GM12873 (cell line): ENCODE results near the gene ACADVL.

ENCODE experiments used
- TF ChIP-seq, protein P1 (sequence below): IDR thresholded peaks from 2 replicates; pipeline ENCODE4 v1.5.1; 2012; ENCODE audit warnings: low read depth, mild to moderate bottlenecking, moderate library complexity, low read length, control low read depth; ENCODE audit not compliant: insufficient read depth; ENCODE audit errors: missing control alignments

ACADVL gene

DNA sequence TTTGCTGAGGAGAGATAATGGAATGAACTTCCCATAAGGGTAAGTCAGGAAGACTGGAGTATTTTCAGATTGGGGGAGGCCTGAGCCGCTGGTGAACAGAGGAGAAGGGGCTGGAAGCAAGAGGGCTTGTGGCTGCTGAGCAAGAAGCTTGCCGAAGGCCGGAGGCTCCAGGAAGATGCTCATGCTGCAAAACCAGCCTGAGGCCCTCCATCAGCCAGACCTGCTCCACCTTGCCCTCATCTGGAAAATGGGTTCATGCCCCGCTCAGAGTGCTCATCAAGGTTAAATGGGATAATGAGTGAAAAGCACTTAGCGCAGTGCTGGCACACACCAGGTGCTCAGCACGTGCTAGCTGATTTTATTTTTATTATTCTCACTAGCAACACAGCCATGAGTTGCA lies 35.1 kb upstream of the ACADVL start:
- TF ChIP-seq, protein P1, sequence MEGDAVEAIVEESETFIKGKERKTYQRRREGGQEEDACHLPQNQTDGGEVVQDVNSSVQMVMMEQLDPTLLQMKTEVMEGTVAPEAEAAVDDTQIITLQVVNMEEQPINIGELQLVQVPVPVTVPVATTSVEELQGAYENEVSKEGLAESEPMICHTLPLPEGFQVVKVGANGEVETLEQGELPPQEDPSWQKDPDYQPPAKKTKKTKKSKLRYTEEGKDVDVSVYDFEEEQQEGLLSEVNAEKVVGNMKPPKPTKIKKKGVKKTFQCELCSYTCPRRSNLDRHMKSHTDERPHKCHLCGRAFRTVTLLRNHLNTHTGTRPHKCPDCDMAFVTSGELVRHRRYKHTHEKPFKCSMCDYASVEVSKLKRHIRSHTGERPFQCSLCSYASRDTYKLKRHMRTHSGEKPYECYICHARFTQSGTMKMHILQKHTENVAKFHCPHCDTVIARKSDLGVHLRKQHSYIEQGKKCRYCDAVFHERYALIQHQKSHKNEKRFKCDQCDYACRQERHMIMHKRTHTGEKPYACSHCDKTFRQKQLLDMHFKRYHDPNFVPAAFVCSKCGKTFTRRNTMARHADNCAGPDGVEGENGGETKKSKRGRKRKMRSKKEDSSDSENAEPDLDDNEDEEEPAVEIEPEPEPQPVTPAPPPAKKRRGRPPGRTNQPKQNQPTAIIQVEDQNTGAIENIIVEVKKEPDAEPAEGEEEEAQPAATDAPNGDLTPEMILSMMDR = no peak

DNA sequence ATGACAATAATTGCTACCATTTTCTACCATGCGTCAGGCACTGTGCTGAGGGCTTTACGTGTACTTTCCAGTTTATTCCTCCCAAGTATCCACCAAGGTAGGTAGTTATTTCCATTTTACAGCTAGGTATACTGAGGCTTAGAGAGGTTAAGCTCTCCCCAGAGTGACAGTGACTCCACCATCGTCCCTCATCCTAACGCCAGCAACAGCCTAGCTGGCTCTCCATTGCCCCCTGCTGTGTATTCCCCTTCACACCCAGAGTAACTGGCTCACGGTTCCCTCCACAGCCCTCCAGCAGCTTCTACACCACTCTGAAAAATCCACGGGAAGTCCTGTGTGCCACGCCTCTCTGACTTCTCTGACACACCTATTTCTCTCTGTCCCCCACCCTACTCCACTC lies 33.5 kb upstream of the ACADVL start:
- TF ChIP-seq, protein P1 = peak; percentile 62

DNA sequence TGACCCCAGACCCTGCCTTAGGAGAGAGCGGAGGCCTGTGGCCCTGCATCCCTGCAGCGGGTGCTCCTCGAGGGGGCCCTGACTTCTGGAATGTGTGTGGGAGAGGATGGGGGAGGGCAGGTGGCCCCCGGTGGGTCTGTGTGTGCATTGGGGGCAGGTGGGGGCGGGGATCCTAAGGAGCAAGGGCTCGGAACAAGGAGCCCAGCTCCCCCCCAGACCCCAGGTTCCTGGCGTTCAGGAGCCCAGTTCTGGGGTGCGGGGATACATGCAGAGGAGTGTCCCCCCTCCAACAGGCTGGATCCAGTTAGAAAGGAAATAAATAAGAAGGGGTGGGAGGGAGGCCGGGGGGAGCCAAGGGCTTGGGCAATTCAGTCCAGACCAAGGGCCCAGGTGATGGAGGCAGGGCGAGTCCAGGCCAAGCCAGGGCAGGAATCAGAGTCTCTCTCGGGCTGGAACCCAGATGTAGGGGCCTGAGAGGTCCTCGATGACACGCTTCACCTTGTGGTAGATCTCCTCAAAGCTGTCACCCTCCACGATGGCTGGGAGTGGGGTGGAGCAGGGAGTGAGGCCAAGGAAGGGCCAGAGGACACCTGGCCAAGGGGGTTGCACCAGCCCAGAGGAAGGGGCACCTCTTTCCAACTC lies 29.3 kb upstream of the ACADVL start:
- TF ChIP-seq, protein P1 = no peak

DNA sequence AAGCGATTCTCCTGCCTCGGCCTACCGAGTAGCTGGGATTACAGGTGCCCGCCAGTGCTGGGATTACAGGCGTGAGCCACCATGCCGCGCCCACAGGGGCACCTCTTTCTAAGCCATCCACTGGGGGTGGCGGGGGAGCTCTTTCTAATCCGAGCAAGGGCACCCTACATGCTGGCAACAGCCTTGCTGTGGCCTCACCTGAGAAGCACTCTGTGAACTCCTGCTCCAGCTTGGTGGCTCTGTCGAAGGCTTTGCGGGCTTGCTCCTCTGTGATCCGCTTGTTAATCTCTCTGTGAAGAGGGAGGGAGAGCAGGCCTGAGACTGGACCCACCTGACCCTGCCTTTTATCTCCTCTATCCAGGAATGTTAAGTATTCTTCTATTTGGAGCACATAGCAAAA lies 28.7 kb upstream of the ACADVL start:
- TF ChIP-seq, protein P1 = no peak

DNA sequence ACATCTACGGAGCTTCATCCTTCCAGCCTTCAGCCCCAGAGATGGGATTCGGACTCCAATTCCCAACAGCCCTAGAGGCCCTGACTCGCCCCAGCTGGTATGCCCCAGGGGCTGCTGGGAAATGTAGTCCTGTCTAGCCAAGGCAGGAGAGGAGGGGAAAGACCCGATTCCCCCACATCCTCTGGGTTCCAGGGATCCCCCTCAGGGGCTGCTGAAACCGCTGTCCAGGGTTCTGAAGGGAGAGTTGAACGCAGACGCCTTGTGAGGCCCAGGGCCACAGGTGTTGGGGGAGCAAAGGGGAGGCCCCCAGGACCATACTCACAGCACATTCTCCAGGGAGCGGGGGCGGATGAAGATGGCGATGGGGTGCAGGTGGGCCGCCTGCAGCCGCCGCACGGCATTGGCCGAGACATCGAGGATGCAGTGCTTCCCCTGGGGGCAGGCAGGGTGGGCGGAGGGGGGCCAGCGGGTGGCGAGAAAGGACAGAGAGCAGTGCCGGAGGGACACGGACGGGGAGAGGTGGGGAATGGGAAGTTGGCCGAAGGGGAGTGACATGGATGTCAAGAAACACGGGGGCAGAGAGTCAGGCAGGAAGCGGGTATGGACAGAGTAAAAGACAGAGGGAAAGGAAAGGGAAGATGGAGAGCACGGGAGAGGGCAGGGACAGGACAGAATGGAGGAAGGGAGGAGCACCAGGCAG lies 28.0 kb upstream of the ACADVL start:
- TF ChIP-seq, protein P1 = no peak

DNA sequence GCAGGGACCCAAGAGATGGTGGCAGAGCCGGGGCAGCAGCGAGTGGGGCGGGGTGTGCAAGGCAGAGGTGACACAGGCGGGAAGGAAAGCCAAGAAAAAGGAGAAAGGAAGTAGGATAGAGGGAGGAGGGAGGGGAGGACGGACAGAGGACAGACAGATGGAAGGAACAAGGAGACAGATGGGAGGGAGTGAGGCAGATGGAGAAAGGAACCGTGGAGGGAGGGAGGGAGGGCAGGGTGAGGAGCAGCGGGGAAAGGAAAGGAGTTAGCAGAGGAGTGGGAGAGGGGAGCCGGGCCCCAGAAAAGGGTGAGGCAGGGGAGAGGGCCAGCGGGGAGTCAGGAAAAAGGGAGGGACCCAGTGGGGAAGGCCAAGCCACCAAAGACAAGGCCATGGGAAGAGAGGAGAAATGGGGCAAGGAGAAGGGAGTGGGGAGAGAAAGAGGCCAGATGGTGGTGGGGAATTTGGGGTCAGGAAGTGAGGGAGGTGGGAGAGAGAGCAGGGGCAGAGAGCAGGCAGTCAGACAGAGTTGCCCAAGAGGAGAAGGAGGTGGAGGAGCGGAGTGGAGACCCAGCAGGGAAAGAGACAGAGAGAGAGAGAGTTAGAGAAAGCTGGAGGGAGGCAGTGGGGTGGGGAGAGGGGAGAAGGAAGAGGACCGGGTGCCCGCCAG lies 27.3 kb upstream of the ACADVL start:
- TF ChIP-seq, protein P1 = no peak

DNA sequence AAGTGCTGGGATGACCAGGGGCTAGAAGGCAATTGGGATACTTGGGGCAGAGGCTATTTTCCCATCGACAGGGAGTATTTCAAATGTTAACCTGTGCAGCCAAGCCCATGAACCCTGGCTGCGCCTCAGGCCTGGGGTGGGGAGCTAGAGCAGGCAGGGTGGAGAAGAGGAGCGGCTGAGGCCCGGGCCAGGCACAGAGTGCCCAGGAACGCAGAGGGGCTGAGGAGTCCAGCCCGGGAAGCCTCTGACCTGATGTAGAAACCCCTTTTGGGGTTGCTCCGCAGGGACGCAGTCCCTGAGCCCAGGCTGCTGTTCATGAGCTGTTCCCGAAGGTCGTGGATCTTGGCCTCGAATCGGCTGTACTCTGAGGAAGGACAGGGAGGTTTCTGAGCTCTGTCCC lies 23.8 kb upstream of the ACADVL start:
- TF ChIP-seq, protein P1 = no peak
